Upper lobe of left lung (tissue), 4 donors: ENCODE data around the gene ARHGEF3.

Source experiments
- POLR2A ChIP-seq, 4 donors: fragments of 450-650 bp; IDR thresholded peaks; one replicate each; pipeline ENCODE4 v1.5.1; 2016 to 2017; ENCODE audit warnings: antibody characterized with exemption in 4 of 4, mild to moderate bottlenecking in 2 of 4
- POLR2AphosphoS5 ChIP-seq, 2 donors: sonication (generic); formaldehyde crosslinking; IDR thresholded peaks; one replicate each; pipeline ENCODE4 v1.5.1; 2017; ENCODE audit warnings: antibody characterized with exemption in 2 of 2
- TF ChIP-seq, protein P1 (sequence below), 6 experiments: fragments of 450-650 bp in 4 of 6; fragments of 200-600 bp in 2 of 6; sonication (generic) in 2 of 6; IDR thresholded peaks; one replicate each; pipeline ENCODE4 v1.5.1; 2016 to 2019; ENCODE audit warnings: antibody characterized with exemption in 6 of 6

DNA sequence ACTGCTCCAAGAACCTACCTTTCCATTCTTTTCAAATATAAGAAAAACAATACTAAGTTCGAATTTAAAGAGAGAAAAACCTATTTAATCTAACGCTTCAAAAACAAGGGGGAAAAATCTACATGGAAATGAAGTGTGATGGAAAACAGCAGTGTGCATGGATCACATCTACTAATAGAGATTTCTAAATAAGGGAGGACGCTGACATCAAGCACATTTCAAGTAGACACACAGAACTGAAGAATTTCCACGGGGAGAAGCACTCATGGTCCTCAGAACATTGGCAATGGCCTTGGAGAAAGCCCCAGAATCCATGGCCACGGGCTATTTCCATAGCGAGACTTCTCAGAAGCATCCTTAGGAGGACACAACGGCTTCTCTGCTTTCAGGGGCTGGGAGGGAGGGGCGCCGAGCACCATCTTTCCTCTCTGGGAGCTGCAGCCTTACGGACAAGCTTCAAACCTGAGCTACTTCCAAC lies 119.7 kb downstream of the ARHGEF3 start:
- TF ChIP-seq POLR2A (IDR thresholded peaks at IDR 0.05), result no peak
- no peak for TF ChIP-seq POLR2AphosphoS5 (IDR thresholded peaks at IDR 0.05)
- TF ChIP-seq, protein P1, sequence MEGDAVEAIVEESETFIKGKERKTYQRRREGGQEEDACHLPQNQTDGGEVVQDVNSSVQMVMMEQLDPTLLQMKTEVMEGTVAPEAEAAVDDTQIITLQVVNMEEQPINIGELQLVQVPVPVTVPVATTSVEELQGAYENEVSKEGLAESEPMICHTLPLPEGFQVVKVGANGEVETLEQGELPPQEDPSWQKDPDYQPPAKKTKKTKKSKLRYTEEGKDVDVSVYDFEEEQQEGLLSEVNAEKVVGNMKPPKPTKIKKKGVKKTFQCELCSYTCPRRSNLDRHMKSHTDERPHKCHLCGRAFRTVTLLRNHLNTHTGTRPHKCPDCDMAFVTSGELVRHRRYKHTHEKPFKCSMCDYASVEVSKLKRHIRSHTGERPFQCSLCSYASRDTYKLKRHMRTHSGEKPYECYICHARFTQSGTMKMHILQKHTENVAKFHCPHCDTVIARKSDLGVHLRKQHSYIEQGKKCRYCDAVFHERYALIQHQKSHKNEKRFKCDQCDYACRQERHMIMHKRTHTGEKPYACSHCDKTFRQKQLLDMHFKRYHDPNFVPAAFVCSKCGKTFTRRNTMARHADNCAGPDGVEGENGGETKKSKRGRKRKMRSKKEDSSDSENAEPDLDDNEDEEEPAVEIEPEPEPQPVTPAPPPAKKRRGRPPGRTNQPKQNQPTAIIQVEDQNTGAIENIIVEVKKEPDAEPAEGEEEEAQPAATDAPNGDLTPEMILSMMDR (IDR thresholded peaks at IDR 0.05), result no peak
